GM12878 (cell line): ENCODE data around the gene POMC. TPM values are rescaled to one million over a fixed set of nuclear protein-coding genes. Genes with fewer than 3 reads are reported as not detected.
A peak's percentile ranks its signal among the peaks of the same experiment; 100 is the strongest.

Experiments used
- BHLHE40 ChIP-seq, 2 experiments: fragments of 450-650 bp in 1 of 2; IDR thresholded peaks; 2 replicates each; pipeline ENCODE4 v1.6.1; 2011 to 2017; ENCODE audit warnings: low read depth in 2 of 2, borderline replicate concordance in 1 of 2, improper control_type of control experiment in 1 of 2, low read length in 1 of 2, mild to moderate bottlenecking in 1 of 2
- CEBPB ChIP-seq, 2 experiments: fragments of 150-350 bp in 1 of 2; IDR thresholded peaks; 2 replicates each; pipeline ENCODE4 v1.6.1; 2012 to 2014; ENCODE audit warnings: low read depth in 2 of 2, low read length in 2 of 2, borderline replicate concordance in 1 of 2, inconsistent platforms in 1 of 2
- CREM ChIP-seq: IDR thresholded peaks from 2 replicates; pipeline ENCODE4 v1.6.1; 2014; ENCODE audit warnings: antibody characterized with exemption, low read depth
- EGR1 ChIP-seq, 2 experiments: IDR thresholded peaks; 1 replicate in 1 of 2; 2 replicates in 1 of 2; pipeline ENCODE4 v1.6.1; 2011 to 2012; ENCODE audit warnings: low read depth in 2 of 2, low read length in 2 of 2, borderline replicate concordance in 1 of 2, mild to moderate bottlenecking in 1 of 2, moderate library complexity in 1 of 2
- EP300 ChIP-seq, 2 experiments: fragments of 150-350 bp in 1 of 2; IDR thresholded peaks; 2 replicates each; pipeline ENCODE4 v1.6.1; 2011 to 2012; ENCODE audit warnings: low read depth in 2 of 2, low read length in 2 of 2, borderline replicate concordance in 1 of 2, improper control_type of control experiment in 1 of 2, inconsistent platforms in 1 of 2; ENCODE audit not compliant: control insufficient read depth in 1 of 2
- FOXK2 ChIP-seq: fragments of 450-650 bp; IDR thresholded peaks from 2 replicates; pipeline ENCODE4 v1.6.1; 2017; ENCODE audit warnings: mild to moderate bottlenecking, moderate library complexity
- IKZF1 ChIP-seq: fragments of 450-650 bp; conservative IDR thresholded peaks from 2 replicates; pipeline ENCODE4 v1.6.1; 2017; ENCODE audit warnings: antibody characterized with exemption, mild to moderate bottlenecking
- MEF2B ChIP-seq: fragments of 450-650 bp; IDR thresholded peaks from 2 replicates; pipeline ENCODE4 v1.6.1; 2018; ENCODE audit warnings: mild to moderate bottlenecking, moderate library complexity; ENCODE audit not compliant: partially characterized antibody, poor library complexity, severe bottlenecking
- MTA3 ChIP-seq: IDR thresholded peaks from 2 replicates; pipeline ENCODE4 v1.6.1; 2012; ENCODE audit warnings: low read length, inconsistent platforms, borderline replicate concordance
- NFIC ChIP-seq: IDR thresholded peaks from 2 replicates; pipeline ENCODE4 v1.6.1; 2012; ENCODE audit warnings: low read depth, mild to moderate bottlenecking, inconsistent platforms, low read length, moderate library complexity
- NR2C2 ChIP-seq: IDR thresholded peaks from 2 replicates; pipeline ENCODE4 v1.6.1; 2011; ENCODE audit warnings: borderline replicate concordance, low read depth; ENCODE audit not compliant: control insufficient read depth, insufficient read length
- PBX3 ChIP-seq: IDR thresholded peaks from 2 replicates; pipeline ENCODE4 v1.6.1; 2011; ENCODE audit warnings: mild to moderate bottlenecking, low read depth, low read length, moderate library complexity; ENCODE audit not compliant: insufficient replicate concordance
- PKNOX1 ChIP-seq: fragments of 450-650 bp; IDR thresholded peaks from 2 replicates; pipeline ENCODE4 v1.6.1; 2016; ENCODE audit warnings: mild to moderate bottlenecking
- POLR2AphosphoS2 ChIP-seq: IDR thresholded peaks from 2 replicates; pipeline ENCODE4 v1.6.1; 2011; ENCODE audit warnings: low read depth, mild to moderate bottlenecking, low read length, improper control_type of control experiment, moderate library complexity
- RBBP5 ChIP-seq: fragments of 200-600 bp; sonication (generic); conservative IDR thresholded peaks from 2 replicates; pipeline ENCODE4 v1.6.1; 2016
- TAF1 ChIP-seq: IDR thresholded peaks from 2 replicates; pipeline ENCODE4 v1.6.1; 2011; ENCODE audit warnings: mild to moderate bottlenecking, low read depth, low read length, borderline replicate concordance
- USF1 ChIP-seq: IDR thresholded peaks from 2 replicates; pipeline ENCODE4 v1.6.1; 2011; ENCODE audit warnings: borderline replicate concordance, low read depth, mild to moderate bottlenecking, moderate library complexity, mixed read lengths, low read length; ENCODE audit not compliant: insufficient read depth; ENCODE audit errors: extremely low read length
- ZNF207 ChIP-seq: fragments of 450-650 bp; IDR thresholded peaks from 2 replicates; pipeline ENCODE4 v1.6.1; 2014; ENCODE audit warnings: antibody characterized with exemption, mild to moderate bottlenecking, borderline replicate concordance
- ZNF217 ChIP-seq: fragments of 450-650 bp; IDR thresholded peaks from 2 replicates; pipeline ENCODE4 v1.6.1; 2017; ENCODE audit warnings: antibody characterized with exemption, mild to moderate bottlenecking
- polyA plus RNA-seq, 11 experiments: library from polyadenylated mRNA; depleted of rRNA in 4 of 11; unstranded in 6 of 11; stranded (reverse) in 5 of 11; fragments of >200 nt; fragmentation: Nextera tagmentation in 4 of 11; fragmentation: Illumina TruSeq in 1 of 11; extraction: Ambion mirVana in 4 of 11; extraction: Trizol in 1 of 11; gene quantifications; 1 replicate in 1 of 11; 2 replicates in 10 of 11; pipeline versions ENCODE4 v1.2.1 to v1.2.3, GENCODE V29; 2011 to 2016; ENCODE audit warnings: inconsistent platforms in 2 of 11, missing spikeins in 2 of 11, low read depth in 1 of 11
- total RNA-seq, 4 experiments: library from RNA; depleted of rRNA in 3 of 4; stranded (reverse); fragments of >200 nt in 3 of 4; fragmentation: Illumina TruSeq in 1 of 4; extraction: Trizol in 1 of 4; gene quantifications; 2 replicates each; pipeline versions ENCODE4 v1.2.1 to v1.2.3, GENCODE V29; 2013 to 2021

Gene POMC
- total and polyA plus RNA-seq, 10 of the 15 experiments (the other 5 are each of a cell fraction or from before 2014, with no cell fraction given) = 0.05 to 14.7 (median 6.8) TPM; not detected in 1

GRCh38 chr2:25204190-25204838 lies 35.9 kb upstream of the POMC start (continued):
- no peak for TF ChIP-seq POLR2AphosphoS2
- peak; percentile 31 to 72; a peak in 2 of 4 replicates for TF ChIP-seq BHLHE40 (IDR thresholded peaks at IDR 0.05; ENCODE audit: borderline replicate concordance in 1 of 2, low read depth in 2 of 2, low read length in 1 of 2)
- TF ChIP-seq PKNOX1 = peak; percentile 86
- TF ChIP-seq TAF1 = no peak
- peak; percentile 30; the same call in 1 of the 2 replicates for TF ChIP-seq IKZF1
- TF ChIP-seq EGR1 (IDR thresholded peaks at IDR 0.05; ENCODE audit: borderline replicate concordance in 1 of 2, low read depth in 2 of 2, low read length in 2 of 2) = peak in 1 of 2 experiments; percentile 31; a peak in 1 of 3 replicates
- TF ChIP-seq NR2C2 = no peak
- TF ChIP-seq EP300 (IDR thresholded peaks at IDR 0.05; ENCODE audit: borderline replicate concordance in 1 of 2, control insufficient read depth in 1 of 2, low read depth in 2 of 2, low read length in 2 of 2) = no peak
- no peak for TF ChIP-seq FOXK2
- TF ChIP-seq ZNF207 = no peak
- no peak for TF ChIP-seq ZNF217
- TF ChIP-seq CEBPB (IDR thresholded peaks at IDR 0.05; ENCODE audit: borderline replicate concordance in 1 of 2, low read depth in 2 of 2, low read length in 2 of 2) = no peak
- TF ChIP-seq USF1 = no peak
- peak; percentile 47 for TF ChIP-seq MEF2B
- TF ChIP-seq CREM = no peak
- no peak for TF ChIP-seq MTA3
- TF ChIP-seq PBX3 = peak; percentile 55
- TF ChIP-seq RBBP5 = no peak
- TF ChIP-seq NFIC = no peak
